Kidney epithelial cell (primary cell): ENCODE results near the gene MEIG1. TPM values are rescaled to one million over a fixed set of nuclear protein-coding genes. Genes with fewer than 3 reads are reported as not detected.
"Not testable (repeated sequence)": the region's sequence is repeated elsewhere in the genome, so short reads cannot be mapped to it uniquely, and the experiment has no call there.

Experiments
- DNase-seq: peaks from one replicate; pipeline ENCODE4 v3.0.0-alpha.2; 2010; ENCODE audit warnings: low read depth
- H3K27me3 ChIP-seq: 2 replicates; pipeline ENCODE4 v1.6.0; 2011; ENCODE audit warnings: low read length; ENCODE audit not compliant: control insufficient read depth, insufficient read depth
- H3K36me3 ChIP-seq: 2 replicates; pipeline ENCODE4 v1.5.1; 2011; ENCODE audit warnings: low read length; ENCODE audit not compliant: control insufficient read depth, insufficient read depth
- H3K4me3 ChIP-seq: 2 replicates; pipeline ENCODE4 v1.5.1; 2011; ENCODE audit warnings: low read depth, mild to moderate bottlenecking, control low read depth, low read length
- total RNA-seq: library from RNA; depleted of rRNA; stranded (reverse); fragments of >200 nt; gene quantifications from 2 replicates; pipeline ENCODE4 v1.2.3, GENCODE V29; 2015
- TF ChIP-seq, protein P1 (sequence below): IDR thresholded peaks from 2 replicates; pipeline ENCODE4 v1.5.1; 2011; ENCODE audit warnings: mild to moderate bottlenecking, moderate library complexity, low read length, control low read depth, inconsistent platforms; ENCODE audit not compliant: insufficient read depth, poor library complexity, severe bottlenecking

Gene MEIG1
- total RNA-seq, 1 donor from 2014 or later, result 1.5 TPM

DNA sequence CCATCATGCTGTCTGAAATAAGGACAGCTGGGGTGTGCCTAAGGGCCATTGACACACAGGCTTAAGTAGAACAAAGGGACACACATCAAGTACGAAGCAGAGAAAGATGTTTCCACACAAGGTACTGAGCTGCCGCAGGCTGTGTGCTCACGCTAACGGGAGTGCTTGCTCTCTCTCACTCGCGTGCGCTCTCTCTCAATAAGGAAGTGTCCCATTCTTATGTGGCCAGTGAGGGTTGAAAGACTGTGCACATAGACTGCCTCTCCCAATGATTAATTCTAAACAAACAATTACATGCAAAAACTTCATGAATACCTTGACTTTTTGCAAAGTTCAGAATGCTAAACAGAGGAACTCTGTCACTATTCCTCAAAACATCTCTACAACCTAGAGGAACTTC is 35.2 kb upstream of the MEIG1 start:
- Histone ChIP-seq H3K4me3 (no peak overlapping the region), H3K36me3 (peaks cover 6% of the 10 kb centered on the region), H3K27me3 (no peaks in the 10 kb centered on the region)
- no peak for DNase-seq
- TF ChIP-seq, protein P1, sequence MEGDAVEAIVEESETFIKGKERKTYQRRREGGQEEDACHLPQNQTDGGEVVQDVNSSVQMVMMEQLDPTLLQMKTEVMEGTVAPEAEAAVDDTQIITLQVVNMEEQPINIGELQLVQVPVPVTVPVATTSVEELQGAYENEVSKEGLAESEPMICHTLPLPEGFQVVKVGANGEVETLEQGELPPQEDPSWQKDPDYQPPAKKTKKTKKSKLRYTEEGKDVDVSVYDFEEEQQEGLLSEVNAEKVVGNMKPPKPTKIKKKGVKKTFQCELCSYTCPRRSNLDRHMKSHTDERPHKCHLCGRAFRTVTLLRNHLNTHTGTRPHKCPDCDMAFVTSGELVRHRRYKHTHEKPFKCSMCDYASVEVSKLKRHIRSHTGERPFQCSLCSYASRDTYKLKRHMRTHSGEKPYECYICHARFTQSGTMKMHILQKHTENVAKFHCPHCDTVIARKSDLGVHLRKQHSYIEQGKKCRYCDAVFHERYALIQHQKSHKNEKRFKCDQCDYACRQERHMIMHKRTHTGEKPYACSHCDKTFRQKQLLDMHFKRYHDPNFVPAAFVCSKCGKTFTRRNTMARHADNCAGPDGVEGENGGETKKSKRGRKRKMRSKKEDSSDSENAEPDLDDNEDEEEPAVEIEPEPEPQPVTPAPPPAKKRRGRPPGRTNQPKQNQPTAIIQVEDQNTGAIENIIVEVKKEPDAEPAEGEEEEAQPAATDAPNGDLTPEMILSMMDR, result no peak

DNA sequence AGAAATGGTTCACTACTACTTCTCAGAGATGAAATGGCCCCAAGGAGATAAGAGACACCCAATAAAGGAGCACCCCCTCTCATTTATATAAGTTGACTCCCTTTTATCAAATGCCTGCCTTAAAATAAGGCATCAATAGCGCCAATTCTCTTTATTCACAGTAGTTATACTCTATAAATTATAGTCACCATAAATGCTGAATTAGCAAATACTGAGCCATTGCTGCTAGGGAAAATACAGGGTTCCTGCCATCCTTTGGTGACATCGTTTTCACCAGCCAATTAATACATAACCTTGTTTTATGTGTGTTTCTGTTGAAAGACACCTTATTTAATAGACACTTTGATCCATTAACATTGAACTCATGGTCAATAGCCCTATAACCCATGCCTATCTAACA is 33.9 kb upstream of the MEIG1 start:
- Histone ChIP-seq H3K27me3 (no peaks in the 10 kb centered on the region), H3K36me3 (peaks cover 6% of the 10 kb centered on the region), H3K4me3 (no peak overlapping the region)
- TF ChIP-seq, protein P1, result no peak
- no peak for DNase-seq

DNA sequence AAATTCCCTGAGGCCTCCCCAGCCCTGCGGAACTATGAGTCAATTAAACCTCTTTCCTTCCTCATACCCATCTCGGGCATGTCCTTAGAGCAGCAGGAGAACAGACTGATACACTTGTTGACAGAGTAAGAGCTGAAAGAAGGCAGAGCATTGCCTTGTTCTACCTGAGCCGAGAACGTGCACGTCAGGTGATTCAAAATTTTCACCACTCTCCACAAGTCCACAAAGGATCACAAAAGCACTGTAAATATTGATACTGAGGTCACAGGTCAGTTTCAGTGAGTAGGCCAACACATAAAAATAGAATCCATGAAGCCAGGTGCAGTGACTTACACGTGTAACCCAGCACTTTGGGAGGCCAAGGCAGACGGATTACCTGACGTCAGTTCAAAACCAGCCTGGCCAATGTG is 33.1 kb upstream of the MEIG1 start:
- Histone ChIP-seq H3K36me3 (peaks cover 6% of the 10 kb centered on the region), H3K4me3 (no peak overlapping the region), H3K27me3 (no peaks in the 10 kb centered on the region)
- no peak for DNase-seq
- TF ChIP-seq, protein P1, result no peak

DNA sequence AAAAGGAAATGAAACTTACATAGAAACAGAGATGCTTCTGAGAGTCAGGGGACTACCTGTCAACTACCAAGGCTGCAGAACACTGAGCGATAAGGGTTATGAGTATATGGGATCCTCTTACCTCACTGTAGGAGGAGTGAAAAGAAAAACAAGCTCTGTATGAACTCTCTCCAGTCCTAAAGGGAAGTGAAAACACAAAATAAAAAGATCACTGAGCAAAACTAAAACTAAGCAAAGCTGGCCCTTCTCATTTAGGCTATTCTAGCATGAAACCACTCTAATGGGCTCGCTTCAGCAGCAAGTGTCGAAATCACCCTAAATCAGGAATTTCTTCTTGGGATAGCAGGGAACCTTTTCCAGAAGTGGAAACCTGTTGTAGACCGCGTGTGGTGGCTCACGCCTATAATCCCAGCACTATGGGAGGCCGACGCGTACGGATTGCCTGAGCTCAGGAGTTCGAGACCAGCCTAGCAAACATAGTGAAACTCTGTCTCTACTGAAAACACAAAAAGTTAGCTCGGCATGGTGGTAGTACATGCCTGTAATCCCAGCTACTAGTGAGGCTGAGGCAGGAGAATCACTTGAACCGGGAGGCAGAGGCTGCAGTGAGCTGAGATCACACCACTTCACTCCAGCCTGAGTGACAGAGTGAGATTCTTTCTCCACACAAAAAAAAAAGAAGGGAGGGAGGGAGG is 32.3 kb upstream of the MEIG1 start:
- no peaks in the 10 kb centered on the region for H3K27me3 ChIP-seq
- peaks cover 5% of the 10 kb centered on the region for H3K36me3 ChIP-seq
- no peak for DNase-seq
- TF ChIP-seq, protein P1, result no peak
- no peak overlapping the region for H3K4me3 ChIP-seq

DNA sequence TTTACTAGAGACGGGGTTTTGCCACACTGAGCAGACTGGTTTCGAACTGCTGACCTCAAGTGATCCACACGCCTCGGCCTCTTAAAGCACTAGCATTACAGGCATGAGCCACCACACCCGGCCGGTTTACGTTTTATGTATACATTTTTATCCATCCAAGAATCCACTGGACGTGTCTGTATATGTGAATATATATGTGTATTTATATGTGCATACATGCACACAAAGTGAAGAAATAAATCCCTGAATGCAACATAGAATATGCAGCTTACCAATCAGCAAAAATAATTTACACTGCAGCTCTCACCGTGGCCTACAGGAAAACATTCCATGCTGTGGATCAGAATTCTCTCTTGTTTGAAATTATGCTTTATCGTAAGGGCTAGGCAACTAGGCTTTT is 28.6 kb upstream of the MEIG1 start:
- H3K36me3 ChIP-seq, result peaks cover 2% of the 10 kb centered on the region
- H3K27me3 ChIP-seq, result no peaks in the 10 kb centered on the region
- no peak overlapping the region for H3K4me3 ChIP-seq
- TF ChIP-seq, protein P1, result no peak
- DNase-seq, result no peak

DNA sequence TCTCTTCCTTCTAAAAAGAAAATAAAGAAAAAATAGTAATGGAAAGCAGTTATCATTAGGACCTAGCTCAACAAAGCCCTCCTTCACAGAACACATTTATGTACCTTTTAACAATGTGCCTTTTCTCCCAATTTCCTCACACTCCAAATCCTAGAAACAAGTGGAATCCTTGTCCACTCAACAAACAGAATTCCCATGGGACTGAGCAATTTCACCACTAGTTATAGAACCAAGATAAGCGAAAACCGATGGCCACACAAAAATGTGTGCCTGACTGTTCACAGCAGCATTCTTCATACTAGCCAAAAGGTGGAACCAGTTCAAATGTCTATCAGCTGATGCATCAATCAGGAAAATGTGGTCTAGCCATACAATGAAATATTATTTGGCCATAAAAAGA is 22.6 kb upstream of the MEIG1 start:
- Histone ChIP-seq H3K36me3 (no peaks in the 10 kb centered on the region), H3K27me3 (no peaks in the 10 kb centered on the region), H3K4me3 (no peak overlapping the region)
- DNase-seq, result no peak
- TF ChIP-seq, protein P1, result no peak

DNA sequence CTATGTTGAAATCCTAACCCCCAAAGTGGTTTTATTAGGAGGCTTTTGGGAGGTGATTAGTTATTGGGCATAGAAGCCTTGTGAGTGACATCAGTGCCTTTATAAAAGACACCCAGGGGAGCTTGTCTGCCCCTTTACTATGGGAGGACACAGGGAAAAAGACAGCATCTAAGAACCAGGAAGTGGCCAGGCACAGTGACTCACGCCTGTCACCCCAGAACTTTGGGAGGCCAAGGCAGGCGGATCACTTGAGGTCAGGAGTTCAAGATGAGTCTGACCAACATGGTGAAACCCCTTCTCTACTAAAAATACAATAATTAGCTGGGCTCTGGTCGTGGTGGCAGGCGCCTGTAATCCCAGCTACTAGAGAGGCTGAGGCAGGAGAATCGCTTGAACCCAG is 20.2 kb upstream of the MEIG1 start:
- H3K27me3 ChIP-seq, H3K36me3 ChIP-seq, DNase-seq, H3K4me3 ChIP-seq: not testable (repeated sequence)

DNA sequence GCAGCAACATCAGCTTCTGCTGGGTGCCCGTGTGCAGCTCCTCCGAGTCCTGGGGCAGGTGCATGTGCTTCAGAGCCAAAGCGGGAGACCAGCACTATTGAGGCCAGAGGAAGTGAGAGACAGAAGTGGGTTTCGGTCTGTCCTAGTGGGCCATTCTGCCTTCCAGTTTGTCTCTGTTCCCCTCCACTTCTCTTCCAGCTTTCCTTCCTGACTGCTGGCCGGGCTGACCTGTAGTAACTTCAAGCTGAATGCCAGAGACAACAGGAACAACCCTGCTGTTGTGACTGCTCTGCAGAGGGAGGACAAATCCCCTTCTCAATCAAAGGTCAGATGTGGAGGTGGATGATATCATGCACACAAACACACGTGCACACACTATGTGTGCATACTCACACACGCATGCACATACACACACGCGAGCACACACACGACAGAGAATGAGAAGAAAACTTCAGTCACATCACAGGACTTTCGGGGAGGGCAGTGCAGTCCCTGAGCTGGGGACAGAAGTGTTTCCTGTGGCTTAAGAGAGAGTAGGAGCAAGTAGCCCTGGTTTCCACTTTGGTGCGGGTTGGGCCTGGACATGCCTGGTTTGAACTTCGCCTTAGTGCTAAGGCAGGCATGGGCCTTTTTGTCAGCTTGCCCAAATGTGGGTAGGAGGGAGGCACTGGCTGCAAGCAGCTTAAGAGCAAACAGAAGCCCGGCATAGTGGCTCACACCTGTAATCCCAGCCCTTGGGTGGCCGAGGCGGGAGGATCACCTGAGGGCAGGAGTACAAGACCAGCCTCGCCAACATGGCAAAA is 16.8 kb upstream of the MEIG1 start:
- DNase-seq, H3K4me3 ChIP-seq, H3K36me3 ChIP-seq: not testable (repeated sequence)

DNA sequence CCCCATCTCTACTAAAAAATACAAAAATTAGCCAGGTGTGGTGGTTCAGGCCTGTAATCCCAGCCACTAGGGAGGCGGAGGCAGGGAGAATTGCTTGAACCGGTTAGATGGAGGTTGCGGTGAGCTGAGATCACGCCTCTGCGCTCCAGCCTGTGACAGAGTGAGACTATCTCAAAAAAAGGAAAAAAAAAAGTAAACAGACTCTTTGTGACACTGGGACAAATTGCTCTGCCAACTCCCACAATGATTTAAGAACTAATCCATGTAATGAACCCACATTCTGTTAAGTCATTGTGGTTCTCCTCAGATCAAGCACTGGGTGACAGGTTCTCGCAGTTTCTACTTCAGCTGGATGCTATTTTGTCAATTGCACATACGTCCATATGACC is 16.2 kb upstream of the MEIG1 start:
- not testable (repeated sequence) for DNase-seq, H3K4me3 ChIP-seq, H3K27me3 ChIP-seq, H3K36me3 ChIP-seq

More for the DNA sequence above, 16.8 kb upstream of the MEIG1 start:
- not testable (repeated sequence) for H3K27me3 ChIP-seq
